SW 1271 (cell line): ENCODE results near the gene TENM4.

Experiments used
- DNase-seq, 2 experiments: peaks; one replicate each; lab custom pipeline; 2025; lab: John Stamatoyannopoulos, UW

The TENM4 gene

GRCh38 chr11:79418241-79418640 lies 22.6 kb downstream of the TENM4 start:
- no peak for DNase-seq

- DNase-seq: no peak
Observed at GRCh38 chr11:79417069-79417920, 23.5 kb downstream of the TENM4 start.

- no peak for DNase-seq
Observed at GRCh38 chr11:79415912-79416311, 24.9 kb downstream of the TENM4 start.

GRCh38 chr11:79415411-79415810 lies 25.4 kb downstream of the TENM4 start:
- no peak for DNase-seq

GRCh38 chr11:79414644-79415317 lies 26.0 kb downstream of the TENM4 start:
- DNase-seq: peak in 1 of 2 experiments; percentile 52

GRCh38 chr11:79414041-79414440 lies 26.8 kb downstream of the TENM4 start:
- no peak for DNase-seq

GRCh38 chr11:79413268-79413667 lies 27.6 kb downstream of the TENM4 start:
- peak in 1 of 2 experiments; percentile 19 for DNase-seq

- no peak for DNase-seq
Observed at GRCh38 chr11:79412761-79413160, 28.1 kb downstream of the TENM4 start.

GRCh38 chr11:79409330-79409729 lies 31.5 kb downstream of the TENM4 start:
- DNase-seq: no peak

- DNase-seq: no peak
Observed at GRCh38 chr11:79406376-79406775, 34.5 kb downstream of the TENM4 start.

GRCh38 chr11:79404806-79405205 lies 36.0 kb downstream of the TENM4 start:
- no peak for DNase-seq

- no peak for DNase-seq
Observed at GRCh38 chr11:79404325-79404724, 36.5 kb downstream of the TENM4 start.

- DNase-seq: no peak
Observed at GRCh38 chr11:79403839-79404238, 37.0 kb downstream of the TENM4 start.

GRCh38 chr11:79402912-79403311 lies 37.9 kb downstream of the TENM4 start:
- no peak for DNase-seq

- peak in 1 of 2 experiments; percentile 20 for DNase-seq
Observed at GRCh38 chr11:79400717-79401330, 40.0 kb downstream of the TENM4 start.

- DNase-seq: no peak
Observed at GRCh38 chr11:79400206-79400605, 40.6 kb downstream of the TENM4 start.

GRCh38 chr11:79397252-79397651 lies 43.6 kb downstream of the TENM4 start:
- no peak for DNase-seq

GRCh38 chr11:79396674-79397073 lies 44.2 kb downstream of the TENM4 start:
- no peak for DNase-seq

GRCh38 chr11:79396001-79396400 lies 44.8 kb downstream of the TENM4 start:
- no peak for DNase-seq

GRCh38 chr11:79393362-79394043 lies 47.3 kb downstream of the TENM4 start:
- no peak for DNase-seq

GRCh38 chr11:79392161-79392560 lies 48.7 kb downstream of the TENM4 start:
- no peak for DNase-seq

GRCh38 chr11:79390923-79391322 lies 49.9 kb downstream of the TENM4 start:
- no peak for DNase-seq
